Karpas-422 (cell line): ENCODE data around the gene PARD3B. TPM values are rescaled to one million over a fixed set of nuclear protein-coding genes. Genes with fewer than 3 reads are reported as not detected.

ENCODE experiments used
- DNase-seq: peaks from one replicate; pipeline ENCODE4 v3.0.0-alpha.2; 2015
- H2AFZ ChIP-seq: fragments of 200-600 bp; sonication (generic); 2 replicates; pipeline ENCODE4 v1.6.1; 2014; ENCODE audit warnings: antibody characterized with exemption, low read length, mixed read lengths
- H3K27ac ChIP-seq: fragments of 200-600 bp; sonication (generic); 2 replicates; pipeline ENCODE4 v1.5.1; 2014; ENCODE audit warnings: mild to moderate bottlenecking, low read length, moderate library complexity
- H3K27me3 ChIP-seq: fragments of 200-600 bp; sonication (generic); 2 replicates; pipeline ENCODE4 v1.6.1; 2014; ENCODE audit warnings: low read length, mixed read lengths
- H3K36me3 ChIP-seq: fragments of 200-600 bp; sonication (generic); 2 replicates; pipeline ENCODE4 v1.6.1; 2014; ENCODE audit warnings: low read length, mixed read lengths; ENCODE audit not compliant: insufficient read depth
- H3K4me1 ChIP-seq: fragments of 200-600 bp; sonication (generic); 2 replicates; pipeline ENCODE4 v1.6.1; 2014; ENCODE audit warnings: mild to moderate bottlenecking, low read length, mixed read lengths
- H3K4me2 ChIP-seq: fragments of 200-600 bp; sonication (generic); 2 replicates; pipeline ENCODE4 v1.6.1; 2014; ENCODE audit warnings: low read length, low read depth, mild to moderate bottlenecking; ENCODE audit not compliant: poor library complexity, severe bottlenecking
- H3K4me3 ChIP-seq: fragments of 200-600 bp; sonication (generic); 2 replicates; pipeline ENCODE4 v1.5.1; 2014; ENCODE audit warnings: mild to moderate bottlenecking, antibody characterized with exemption, low read length, mixed read lengths
- H3K79me2 ChIP-seq: fragments of 200-600 bp; sonication (generic); 2 replicates; pipeline ENCODE4 v1.6.1; 2014; ENCODE audit warnings: mild to moderate bottlenecking, low read length, mixed read lengths
- H3K9ac ChIP-seq: fragments of 200-600 bp; sonication (generic); 2 replicates; pipeline ENCODE4 v1.6.0; 2014; ENCODE audit warnings: low read length
- H3K9me2 ChIP-seq: fragments of 200-600 bp; sonication (generic), shearing (Covaris generic); replicated peaks from 2 replicates; pipeline ENCODE4 v1.6.0; 2014; ENCODE audit warnings: mild to moderate bottlenecking, low read length, moderate library complexity; ENCODE audit not compliant: insufficient read depth
- H3K9me3 ChIP-seq: fragments of 300-700, 200-600 bp; sonication (generic); 2 replicates; pipeline ENCODE4 v1.6.1; 2014; ENCODE audit warnings: low read length, mixed read lengths
- H4K20me1 ChIP-seq: fragments of 200-600 bp; sonication (generic); 2 replicates; pipeline ENCODE4 v1.6.1; 2014; ENCODE audit warnings: mild to moderate bottlenecking, antibody characterized with exemption, low read length, low read depth; ENCODE audit not compliant: insufficient read depth
- total RNA-seq: library from RNA; depleted of rRNA; stranded (reverse); fragments of >200 nt; shearing (Covaris generic); gene quantifications from 2 replicates; pipeline ENCODE4 v1.2.3, GENCODE V29; 2014; ENCODE audit warnings: low replicate concordance

Gene PARD3B
- total RNA-seq, 1 experiment from 2014 or later, result not detected

DNA sequence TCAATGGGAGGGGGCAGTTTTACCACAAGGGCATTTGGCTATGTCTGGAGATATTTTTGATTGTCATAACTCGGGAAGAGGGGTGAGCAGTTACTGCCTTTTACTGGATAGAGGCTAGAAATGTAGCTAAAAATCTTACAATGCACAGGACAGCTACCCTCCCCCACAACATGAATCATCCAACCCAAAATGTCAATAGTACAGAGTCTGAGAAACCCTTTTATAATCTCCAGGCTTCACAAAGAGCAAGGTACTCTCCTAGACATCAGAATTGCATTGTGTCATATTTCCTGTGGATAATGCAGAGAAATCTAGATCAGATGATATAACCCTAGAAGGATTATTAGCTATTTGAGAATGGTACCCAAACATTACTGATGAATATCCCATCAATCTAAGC, 859.9 kb downstream of the PARD3B start:
- Histone ChIP-seq H3K4me2 (no peak overlapping the region), H3K9me2 (no peaks in the 10 kb centered on the region), H3K27me3 (no peaks in the 10 kb centered on the region), H3K4me1 (no peaks in the 10 kb centered on the region), H3K9me3 (no peaks in the 10 kb centered on the region), H3K9ac (no peak overlapping the region), H3K79me2 (no peaks in the 10 kb centered on the region), H3K4me3 (no peak overlapping the region), H4K20me1 (no peaks in the 10 kb centered on the region), H2AFZ (no peak overlapping the region), H3K27ac (no peak overlapping the region), H3K36me3 (no peaks in the 10 kb centered on the region)
- DNase-seq, result no peak

DNA sequence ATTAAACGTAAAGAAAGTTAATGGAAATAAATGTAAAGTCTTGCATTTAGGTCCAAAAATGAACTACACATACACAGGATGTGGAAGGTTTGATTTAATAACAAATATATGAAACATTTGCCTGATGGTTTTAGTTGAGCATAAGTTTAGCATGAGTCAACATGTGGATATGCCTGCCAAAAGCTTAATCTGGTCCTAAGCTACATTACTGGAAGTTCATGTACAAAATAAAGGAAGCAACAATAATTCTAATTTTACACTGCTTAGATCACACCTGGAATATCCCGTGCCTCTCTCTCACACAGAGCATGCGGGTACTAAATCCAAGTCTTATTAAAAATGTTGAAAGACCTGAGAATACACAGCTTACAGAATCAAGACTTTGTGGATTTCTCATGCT, 860.5 kb downstream of the PARD3B start:
- Histone ChIP-seq H3K36me3 (no peaks in the 10 kb centered on the region), H3K9me2 (no peaks in the 10 kb centered on the region), H3K4me1 (no peaks in the 10 kb centered on the region), H3K9me3 (no peaks in the 10 kb centered on the region), H3K79me2 (no peaks in the 10 kb centered on the region), H3K4me2 (no peak overlapping the region), H4K20me1 (no peaks in the 10 kb centered on the region), H3K9ac (no peak overlapping the region), H3K4me3 (no peak overlapping the region), H3K27ac (no peak overlapping the region), H2AFZ (no peak overlapping the region), H3K27me3 (no peaks in the 10 kb centered on the region)
- DNase-seq, result no peak

DNA sequence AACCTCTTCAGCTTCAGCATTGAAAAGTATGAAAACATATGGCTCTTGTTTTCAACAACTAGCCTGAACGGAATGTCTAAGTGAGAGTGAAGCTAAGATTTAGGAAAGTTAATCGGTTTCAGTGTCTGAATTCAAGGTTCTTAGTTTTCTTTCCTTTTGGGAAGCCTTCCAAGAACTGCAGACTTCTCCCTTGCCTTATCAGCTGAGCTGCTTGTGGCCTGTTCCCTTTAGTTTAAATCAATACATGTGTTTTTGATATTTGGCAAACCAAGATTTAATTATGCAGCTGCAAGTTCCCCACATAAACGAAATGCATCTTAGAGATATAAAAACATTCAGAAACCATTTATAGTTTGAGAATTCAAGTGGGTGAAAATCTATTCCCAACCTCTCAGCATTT, 862.7 kb downstream of the PARD3B start:
- Histone ChIP-seq H3K4me1 (no peaks in the 10 kb centered on the region), H3K27ac (no peak overlapping the region), H3K4me2 (no peak overlapping the region), H2AFZ (no peak overlapping the region), H3K4me3 (no peak overlapping the region), H3K9ac (no peak overlapping the region), H3K9me3 (no peaks in the 10 kb centered on the region), H3K9me2 (no peaks in the 10 kb centered on the region), H4K20me1 (no peaks in the 10 kb centered on the region), H3K27me3 (no peaks in the 10 kb centered on the region), H3K36me3 (no peaks in the 10 kb centered on the region), H3K79me2 (no peaks in the 10 kb centered on the region)
- no peak for DNase-seq

DNA sequence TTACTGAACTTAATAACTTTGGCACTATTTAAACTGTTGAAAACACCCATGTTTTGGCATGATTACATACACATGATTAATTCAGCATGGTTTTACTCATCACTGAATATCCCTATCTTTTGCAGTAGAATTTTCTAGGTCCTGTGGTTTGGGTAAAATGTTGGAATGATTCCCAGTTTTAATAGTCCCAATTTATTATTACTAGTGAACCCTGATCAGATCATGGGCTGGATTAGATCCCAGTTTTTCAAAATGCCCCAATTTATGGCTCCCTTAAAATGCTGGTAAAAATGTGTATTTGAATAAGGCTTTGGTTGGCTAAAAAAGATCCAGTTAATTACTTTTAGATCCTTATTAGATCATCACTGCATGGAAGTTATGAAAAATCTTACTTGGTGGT, 863.4 kb downstream of the PARD3B start:
- Histone ChIP-seq H2AFZ (no peak overlapping the region), H4K20me1 (no peaks in the 10 kb centered on the region), H3K4me2 (no peak overlapping the region), H3K9ac (no peak overlapping the region), H3K36me3 (no peaks in the 10 kb centered on the region), H3K9me3 (no peaks in the 10 kb centered on the region), H3K79me2 (no peaks in the 10 kb centered on the region), H3K4me3 (no peak overlapping the region), H3K4me1 (no peaks in the 10 kb centered on the region), H3K27me3 (no peaks in the 10 kb centered on the region), H3K27ac (no peak overlapping the region), H3K9me2 (no peaks in the 10 kb centered on the region)
- DNase-seq, result no peak

DNA sequence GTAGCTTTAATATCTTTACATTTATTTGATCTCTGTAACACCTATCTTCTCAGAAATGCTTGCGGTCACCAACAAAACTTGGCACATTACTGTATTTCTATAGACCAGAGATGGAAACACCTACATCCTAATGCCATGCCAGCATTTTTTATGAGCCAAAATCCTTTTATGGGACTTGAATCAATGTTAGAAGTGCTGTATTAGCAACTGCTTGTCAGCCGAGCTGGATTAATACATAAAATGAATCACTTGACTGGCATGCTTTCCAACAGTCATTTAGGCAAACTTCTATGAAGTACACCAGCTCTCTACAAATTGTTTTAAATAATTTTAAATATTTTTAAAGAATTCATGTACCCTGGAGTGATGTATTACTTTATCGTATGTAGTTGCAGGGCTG, 864.1 kb downstream of the PARD3B start:
- no peaks in the 10 kb centered on the region for H3K9me2 ChIP-seq
- no peaks in the 10 kb centered on the region for H4K20me1 ChIP-seq
- no peaks in the 10 kb centered on the region for H3K27me3 ChIP-seq
- no peak overlapping the region for H3K27ac ChIP-seq
- H3K36me3 ChIP-seq, result no peaks in the 10 kb centered on the region
- H3K9me3 ChIP-seq, result no peaks in the 10 kb centered on the region
- no peak overlapping the region for H3K4me3 ChIP-seq
- H3K79me2 ChIP-seq, result no peaks in the 10 kb centered on the region
- no peak overlapping the region for H3K4me2 ChIP-seq
- H3K4me1 ChIP-seq, result no peaks in the 10 kb centered on the region
- H3K9ac ChIP-seq, result no peak overlapping the region
- no peak for DNase-seq
- H2AFZ ChIP-seq, result no peak overlapping the region

DNA sequence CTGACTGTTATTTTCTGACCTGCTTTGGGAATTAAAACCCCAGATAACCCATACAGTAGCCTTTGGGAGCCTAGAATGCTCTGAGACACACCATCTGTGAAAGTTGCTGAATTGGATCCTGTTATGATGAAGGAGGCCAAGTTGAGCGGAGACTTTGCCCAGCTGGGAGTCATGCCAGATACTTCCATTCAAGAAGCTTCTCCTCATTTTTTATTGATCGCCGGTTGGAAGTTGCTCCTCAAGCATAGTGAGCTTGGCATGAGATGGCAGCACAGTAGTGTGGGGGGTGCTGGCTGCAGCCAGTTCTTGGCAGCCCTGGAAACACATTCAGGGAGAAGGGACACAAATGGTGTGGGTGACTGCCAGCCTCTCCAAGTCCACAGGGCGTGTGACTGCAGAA, 866.3 kb downstream of the PARD3B start:
- H3K36me3 ChIP-seq, result no peaks in the 10 kb centered on the region
- H3K9ac ChIP-seq, result no peak overlapping the region
- H3K27me3 ChIP-seq, result no peaks in the 10 kb centered on the region
- no peaks in the 10 kb centered on the region for H3K79me2 ChIP-seq
- no peaks in the 10 kb centered on the region for H4K20me1 ChIP-seq
- no peaks in the 10 kb centered on the region for H3K4me1 ChIP-seq
- no peak overlapping the region for H3K4me3 ChIP-seq
- H3K9me3 ChIP-seq, result no peaks in the 10 kb centered on the region
- no peak overlapping the region for H2AFZ ChIP-seq
- no peaks in the 10 kb centered on the region for H3K9me2 ChIP-seq
- no peak for DNase-seq
- no peak overlapping the region for H3K27ac ChIP-seq
- no peak overlapping the region for H3K4me2 ChIP-seq

DNA sequence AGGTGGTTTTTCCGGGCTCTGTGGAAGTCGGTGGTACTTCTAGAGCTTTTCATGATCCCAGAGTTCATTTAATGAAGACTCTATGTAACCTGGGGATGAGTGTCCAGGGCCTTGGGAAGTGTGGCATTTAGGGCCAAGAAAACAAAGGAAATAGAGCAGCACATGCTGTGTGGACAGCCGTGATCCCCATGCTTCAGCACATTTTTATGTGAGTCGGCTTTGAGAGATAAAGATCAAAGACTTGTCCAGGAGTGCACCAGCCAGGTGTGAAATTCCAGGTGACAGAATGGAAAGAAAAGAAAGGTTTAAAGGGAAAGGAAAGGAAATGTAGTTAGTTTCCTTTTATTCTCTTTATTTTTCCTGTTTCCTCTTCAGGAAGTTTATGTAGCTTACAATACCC, 879.1 kb downstream of the PARD3B start:
- Histone ChIP-seq H2AFZ (no peak overlapping the region; the same call in 1 of the 2 replicates), H3K27me3 (peaks cover 3% of the 10 kb centered on the region; the same call in 1 of the 2 replicates), H3K27ac (no peak overlapping the region), H3K36me3 (no peaks in the 10 kb centered on the region), H3K9me3 (no peaks in the 10 kb centered on the region), H3K9ac (no peak overlapping the region), H3K9me2 (no peaks in the 10 kb centered on the region), H4K20me1 (no peaks in the 10 kb centered on the region), H3K4me2 (no peak overlapping the region), H3K79me2 (no peaks in the 10 kb centered on the region), H3K4me3 (no peak overlapping the region), H3K4me1 (peaks cover 15% of the 10 kb centered on the region)
- no peak for DNase-seq

DNA sequence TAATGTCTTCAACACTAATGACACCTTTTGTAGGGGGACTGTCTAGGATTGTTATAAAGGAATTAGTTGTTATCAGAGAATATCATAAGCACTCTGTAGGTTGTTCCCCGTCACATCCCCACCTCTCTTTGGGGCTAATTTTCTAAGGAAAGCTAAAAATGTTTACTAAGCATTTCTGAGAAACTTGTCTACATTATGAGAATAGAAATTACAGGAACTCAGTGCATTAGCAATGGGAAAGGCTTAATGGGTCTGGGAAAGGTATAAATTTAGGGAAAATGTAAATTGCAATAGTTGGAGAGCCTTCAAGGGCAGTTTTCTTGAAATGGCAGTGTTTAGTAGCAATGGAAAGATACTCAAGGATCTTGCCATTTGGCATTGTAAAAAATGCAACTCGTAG, 879.8 kb downstream of the PARD3B start:
- Histone ChIP-seq H3K4me2 (no peak overlapping the region), H3K9me3 (no peaks in the 10 kb centered on the region), H3K27me3 (no peaks in the 10 kb centered on the region), H3K27ac (no peak overlapping the region), H3K4me3 (no peak overlapping the region), H4K20me1 (no peaks in the 10 kb centered on the region), H3K9ac (no peak overlapping the region), H3K9me2 (no peaks in the 10 kb centered on the region), H3K36me3 (no peaks in the 10 kb centered on the region), H3K79me2 (no peaks in the 10 kb centered on the region), H3K4me1 (peaks cover 12% of the 10 kb centered on the region), H2AFZ (no peak overlapping the region)
- no peak for DNase-seq

DNA sequence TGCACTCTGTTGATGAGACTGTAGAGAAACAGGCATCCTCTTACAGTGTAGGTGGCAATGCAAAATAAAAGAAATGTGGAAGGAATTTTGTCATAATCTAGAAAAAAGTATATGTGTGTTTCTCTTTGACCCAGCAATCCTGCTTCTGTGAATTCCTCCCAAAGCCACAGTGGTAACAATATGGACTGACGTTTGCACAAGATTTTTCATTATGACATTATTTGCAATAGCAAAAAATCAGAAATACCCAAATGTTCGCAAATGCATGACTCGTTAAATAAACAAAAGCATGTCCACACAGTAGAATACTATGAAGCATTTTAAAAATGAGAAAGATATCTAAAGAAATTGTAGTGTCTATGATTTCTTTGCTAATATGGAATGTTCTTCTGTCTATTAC, 881.8 kb downstream of the PARD3B start:
- Histone ChIP-seq H3K4me2 (peak overlapping the region; percentile 25), H3K79me2 (no peaks in the 10 kb centered on the region), H3K27me3 (no peaks in the 10 kb centered on the region), H3K4me1 (peaks cover 12% of the 10 kb centered on the region), H3K27ac (no peak overlapping the region), H3K9me3 (no peaks in the 10 kb centered on the region), H4K20me1 (no peaks in the 10 kb centered on the region), H3K4me3 (no peak overlapping the region), H3K36me3 (no peaks in the 10 kb centered on the region), H2AFZ (no peak overlapping the region), H3K9me2 (no peaks in the 10 kb centered on the region), H3K9ac (no peak overlapping the region)
- DNase-seq, result no peak
